DMS 273 treated with DMSO at 0.1 percent for 48 hours (cell line): ENCODE measurements around the gene YARS1.

Experiments used
- DNase-seq: peaks from one replicate; lab custom pipeline; 2025; lab: John Stamatoyannopoulos, UW

The YARS1 gene

GRCh38 chr1:32742199-32742947 is 74.8 kb downstream of the YARS1 start:
- no peak for DNase-seq

GRCh38 chr1:32741413-32742198 is 75.6 kb downstream of the YARS1 start:
- DNase-seq: no peak

- DNase-seq: no peak
Observed at GRCh38 chr1:32741059-32741412, 76.1 kb downstream of the YARS1 start.

GRCh38 chr1:32736812-32737791 is 80.1 kb downstream of the YARS1 start:
- no peak for DNase-seq

GRCh38 chr1:32733582-32734321 is 83.4 kb downstream of the YARS1 start:
- no peak for DNase-seq

GRCh38 chr1:32729254-32730046 is 87.7 kb downstream of the YARS1 start:
- no peak for DNase-seq

GRCh38 chr1:32728413-32729077 is 88.6 kb downstream of the YARS1 start:
- no peak for DNase-seq

- DNase-seq: no peak
Observed at GRCh38 chr1:32727876-32728275, 89.3 kb downstream of the YARS1 start.

- DNase-seq: no peak
Observed at GRCh38 chr1:32725615-32725982, 91.6 kb downstream of the YARS1 start.
